SK-N-SH (cell line): Measurements from ENCODE around the gene WWOX. TPM values are rescaled to one million over a fixed set of nuclear protein-coding genes. Genes with fewer than 3 reads are reported as not detected.

Source experiments
- CTCF ChIA-PET: fragments of 300-600, 350-600 bp; formaldehyde crosslinking; extraction: SDS; loops from one replicate; lab custom pipeline; 2021; lab: Yijun Ruan, JAX
- POLR2A ChIA-PET: fragments of 350-600 bp; sonication (Branson Sonifier 250); formaldehyde crosslinking; extraction: SDS; loops from one replicate; lab custom pipeline; 2020; ENCODE audit warnings: antibody characterized with exemption, inconsistent platforms; lab: Yijun Ruan, JAX
- DNase-seq: peaks from one replicate; pipeline ENCODE4 v3.0.0; 2012
- H2AFZ ChIP-seq: fragments of 200-600 bp; sonication (generic); 2 replicates; pipeline ENCODE4 v1.8.1; 2016; ENCODE audit warnings: antibody characterized with exemption, mild to moderate bottlenecking, low read depth
- H3F3A ChIP-seq: fragments of 200-600 bp; sonication (generic); replicated peaks from 2 replicates; pipeline ENCODE3; 2016; ENCODE audit warnings: antibody characterized with exemption, mild to moderate bottlenecking; ENCODE audit not compliant: insufficient read depth
- H3K27ac ChIP-seq, 2 experiments: fragments of 200-500 bp in 1 of 2; fragments of 200-600 bp in 1 of 2; sonication (Bioruptor generic) in 1 of 2; sonication (generic), shearing (Covaris generic) in 1 of 2; 2 replicates each; pipeline versions ENCODE4 v1.5.1 to v1.6.1; 2014 to 2016; ENCODE audit warnings: low read depth in 2 of 2, inconsistent platforms in 1 of 2, low read length in 1 of 2, mild to moderate bottlenecking in 1 of 2, mixed read lengths in 1 of 2
- H3K27me3 ChIP-seq: fragments of 200-600 bp; sonication (generic), shearing (Covaris generic); 2 replicates; pipeline ENCODE4 v1.6.1; 2016; ENCODE audit warnings: mixed run types; ENCODE audit not compliant: insufficient read depth
- H3K36me3 ChIP-seq, 2 experiments: fragments of 200-500 bp in 1 of 2; fragments of 200-600 bp in 1 of 2; sonication (Bioruptor generic) in 1 of 2; sonication (generic) in 1 of 2; replicated peaks in 1 of 2; 2 replicates each; pipeline versions ENCODE3 to v1.5.1; 2014 to 2016; ENCODE audit warnings: low read length in 1 of 2, mild to moderate bottlenecking in 1 of 2; ENCODE audit not compliant: insufficient read depth in 2 of 2, control insufficient read depth in 1 of 2
- H3K4me1 ChIP-seq, 2 experiments: fragments of 200-500 bp in 1 of 2; fragments of 200-600 bp in 1 of 2; sonication (Bioruptor generic) in 1 of 2; sonication (generic), shearing (Covaris generic) in 1 of 2; 2 replicates each; pipeline versions ENCODE4 v1.5.1 to v1.6.1; 2014 to 2016; ENCODE audit warnings: low read depth in 1 of 2, low read length in 1 of 2, mixed run types in 1 of 2; ENCODE audit not compliant: insufficient read depth in 2 of 2, control insufficient read depth in 1 of 2
- H3K4me2 ChIP-seq: fragments of 200-600 bp; sonication (generic), shearing (Covaris generic); 2 replicates; pipeline ENCODE4 v1.6.1; 2017; ENCODE audit warnings: mixed run types
- H3K4me3 ChIP-seq, 2 experiments: fragments of 200-500 bp in 1 of 2; fragments of 200-600 bp in 1 of 2; sonication (Bioruptor generic) in 1 of 2; sonication (generic), shearing (Covaris generic) in 1 of 2; 2 replicates each; pipeline versions ENCODE4 v1.5.1 to v1.8.1; 2014 to 2016; ENCODE audit warnings: low read depth in 2 of 2, inconsistent platforms in 1 of 2, low read length in 1 of 2, mild to moderate bottlenecking in 1 of 2, mixed read lengths in 1 of 2, moderate library complexity in 1 of 2
- H3K79me2 ChIP-seq: fragments of 200-600 bp; sonication (generic); 2 replicates; pipeline ENCODE4 v1.8.1; 2017; ENCODE audit warnings: mild to moderate bottlenecking; ENCODE audit not compliant: insufficient read depth
- H3K9ac ChIP-seq: fragments of 200-600 bp; sonication (generic); 2 replicates; pipeline ENCODE4 v1.6.1; 2017; ENCODE audit warnings: mixed run types
- H3K9me2 ChIP-seq: fragments of 200-600 bp; sonication (generic); 2 replicates; pipeline ENCODE4 v1.6.1; 2017; ENCODE audit warnings: mixed run types
- H3K9me3 ChIP-seq: fragments of 200-600 bp; sonication (generic); 2 replicates; pipeline ENCODE4 v1.6.1; 2017; ENCODE audit warnings: mixed run types, mild to moderate bottlenecking, moderate library complexity
- H4K20me1 ChIP-seq: fragments of 200-600 bp; sonication (generic); 2 replicates; pipeline ENCODE4 v1.6.1; 2017; ENCODE audit warnings: mild to moderate bottlenecking, mixed run types; ENCODE audit not compliant: insufficient read depth
- EZH2phosphoT487 ChIP-seq: fragments of 200-600 bp; sonication (generic); IDR thresholded peaks from 2 replicates; pipeline ENCODE4 v1.6.1; 2017; ENCODE audit warnings: low read depth, mixed run types, mild to moderate bottlenecking, antibody characterized with exemption, moderate library complexity, borderline replicate concordance
- FOSL2 ChIP-seq: IDR thresholded peaks from 2 replicates; pipeline ENCODE4 v1.4.0; 2012; ENCODE audit warnings: low read depth, mild to moderate bottlenecking, moderate library complexity, borderline replicate concordance
- FOXJ3 ChIP-seq: sonication (generic); formaldehyde crosslinking; IDR thresholded peaks from 2 replicates; pipeline ENCODE4 v1.5.1; 2020; ENCODE audit warnings: mild to moderate bottlenecking, missing genetic modification reagents
- FOXM1 ChIP-seq: IDR thresholded peaks from 2 replicates; pipeline ENCODE4 v1.4.0; 2012; ENCODE audit warnings: low read depth, mild to moderate bottlenecking
- GABPA ChIP-seq: IDR thresholded peaks from 2 replicates; pipeline ENCODE4 v1.4.0; 2012; ENCODE audit warnings: low read depth, mild to moderate bottlenecking
- GATA2 ChIP-seq: sonication (generic); formaldehyde crosslinking; IDR thresholded peaks from 2 replicates; pipeline ENCODE4 v1.5.0; 2020; ENCODE audit warnings: mild to moderate bottlenecking, missing genetic modification reagents
- JUND ChIP-seq: IDR thresholded peaks from 2 replicates; pipeline ENCODE4 v1.4.0; 2012
- MAX ChIP-seq: IDR thresholded peaks from 2 replicates; pipeline ENCODE4 v1.4.0; 2012; ENCODE audit warnings: low read depth
- MXI1 ChIP-seq: IDR thresholded peaks from 2 replicates; pipeline ENCODE4 v1.6.1; 2012; ENCODE audit warnings: mild to moderate bottlenecking, low read depth, low read length, improper control_type of control experiment
- NFIC ChIP-seq: IDR thresholded peaks from 2 replicates; pipeline ENCODE4 v1.4.0; 2012; ENCODE audit warnings: borderline replicate concordance
- NRF1 ChIP-seq: IDR thresholded peaks from 2 replicates; pipeline ENCODE4 v1.6.1; 2012; ENCODE audit warnings: low read depth, mild to moderate bottlenecking, low read length
- PBX3 ChIP-seq: IDR thresholded peaks from 2 replicates; pipeline ENCODE4; 2012
- RCOR1 ChIP-seq: fragments of 150-350 bp; IDR thresholded peaks from 2 replicates; pipeline ENCODE4 v1.6.1; 2017; ENCODE audit warnings: antibody characterized with exemption, low read length
- RXRA ChIP-seq: IDR thresholded peaks from 2 replicates; pipeline ENCODE4 v1.4.0; 2012; ENCODE audit warnings: low read depth, mild to moderate bottlenecking, borderline replicate concordance
- SMC3 ChIP-seq: IDR thresholded peaks from 2 replicates; pipeline ENCODE4 v1.6.1; 2012; ENCODE audit warnings: low read depth, low read length, improper control_type of control experiment
- TCF12 ChIP-seq: IDR thresholded peaks from 2 replicates; pipeline ENCODE4 v1.4.0; 2012
- TEAD4 ChIP-seq: IDR thresholded peaks from 2 replicates; pipeline ENCODE4 v1.4.0; 2012; ENCODE audit warnings: mild to moderate bottlenecking, borderline replicate concordance; ENCODE audit not compliant: insufficient read depth
- USF2 ChIP-seq: fragments of 150-350 bp; IDR thresholded peaks from 2 replicates; pipeline ENCODE4 v1.6.1; 2017; ENCODE audit warnings: antibody characterized with exemption, low read length, low read depth, borderline replicate concordance
- YY1 ChIP-seq: IDR thresholded peaks from 2 replicates; pipeline ENCODE4 v1.4.0; 2012; ENCODE audit warnings: low read depth, mild to moderate bottlenecking
- WGBS: methylation state at CpG from one replicate; pipeline ENCODE4 v1.1.6; 2017; ENCODE audit warnings: low lambda C conversion rate; 5-methylcytosine and 5-hydroxymethylcytosine counted together
- polyA plus RNA-seq, 3 experiments: library from polyadenylated mRNA; depleted of rRNA; stranded (reverse); fragments of >200 nt; gene quantifications; 2 replicates each; pipeline ENCODE4 v1.2.3, GENCODE V29; 2012

WWOX gene
- polyA plus RNA-seq, 1 of the 3 experiments (the other 2 are of a cell fraction) = 10.8 TPM

GRCh38 chr16:78900044-78900811 is 800.8 kb downstream of the WWOX start:
- no peak for TF ChIP-seq TCF12
- TF ChIP-seq FOXM1 = no peak
- no peak for TF ChIP-seq MXI1
- no peak for TF ChIP-seq FOSL2
- TF ChIP-seq MAX = no peak
- TF ChIP-seq RCOR1 = no peak
- ChIA-PET CTCF (no interaction called here), POLR2A (interaction anchor here (0.6 kb wide), 1 partner anchor 13 kb away, joined by 3 read pairs; no protein-coding TSS in a partner anchor)
- no peak overlapping the region for H2AFZ ChIP-seq
- no peaks in the 10 kb centered on the region for H3K27me3 ChIP-seq
- H3K9ac ChIP-seq = no peak overlapping the region
- peaks cover 6% of the 10 kb centered on the region for H3K9me3 ChIP-seq
- H3K9me2 ChIP-seq = no peaks in the 10 kb centered on the region
- H3K36me3 ChIP-seq = no peaks in the 10 kb centered on the region
- no peak for DNase-seq
- H4K20me1 ChIP-seq = no peaks in the 10 kb centered on the region
- H3K79me2 ChIP-seq = no peaks in the 10 kb centered on the region
- H3K4me1 ChIP-seq = no peaks in the 10 kb centered on the region
- H3K4me3 ChIP-seq = no peak overlapping the region
- no peak overlapping the region for H3K4me2 ChIP-seq
- no peaks in the 10 kb centered on the region for H3F3A ChIP-seq
- 16% methylated on average over 6 of the region's 6 CpGs for WGBS
- H3K27ac ChIP-seq = no peak overlapping the region

- no peaks in the 10 kb centered on the region for H4K20me1 ChIP-seq
- no peak for DNase-seq
- no peak overlapping the region for H3K9ac ChIP-seq
- H3K4me2 ChIP-seq = no peak overlapping the region
- no peaks in the 10 kb centered on the region for H3F3A ChIP-seq
- no peaks in the 10 kb centered on the region for H3K4me1 ChIP-seq
- POLR2A ChIA-PET = no interaction called here
- no peak overlapping the region for H2AFZ ChIP-seq
- no peak for TF ChIP-seq SMC3
- no peak for TF ChIP-seq PBX3
- no peak for TF ChIP-seq GATA2 (CRISPR knock-in tag)
- TF ChIP-seq MAX = no peak
- TF ChIP-seq FOXJ3 (CRISPR knock-in tag) = no peak
- no peak for TF ChIP-seq JUND
- H3K36me3 ChIP-seq = no peaks in the 10 kb centered on the region
- no peak overlapping the region for H3K4me3 ChIP-seq
- WGBS = 47% methylated on average over 4 of the region's 4 CpGs
- CTCF ChIA-PET = no interaction called here
- no peaks in the 10 kb centered on the region for H3K79me2 ChIP-seq
- H3K9me2 ChIP-seq = no peaks in the 10 kb centered on the region
- H3K27ac ChIP-seq = no peak overlapping the region
- peaks cover 6% of the 10 kb centered on the region for H3K9me3 ChIP-seq
- no peaks in the 10 kb centered on the region for H3K27me3 ChIP-seq
Measured at GRCh38 chr16:78900966-78901365, 801.5 kb downstream of the WWOX start.

- Histone ChIP-seq H3F3A (no peaks in the 10 kb centered on the region), H3K79me2 (no peaks in the 10 kb centered on the region), H3K27me3 (no peaks in the 10 kb centered on the region), H3K27ac (no peak overlapping the region), H3K4me2 (no peak overlapping the region), H3K9me2 (no peaks in the 10 kb centered on the region), H2AFZ (no peak overlapping the region), H3K36me3 (no peaks in the 10 kb centered on the region), H3K9me3 (peaks cover 6% of the 10 kb centered on the region), H4K20me1 (no peaks in the 10 kb centered on the region), H3K9ac (no peak overlapping the region), H3K4me1 (no peaks in the 10 kb centered on the region), H3K4me3 (no peak overlapping the region)
- ChIA-PET POLR2A (no interaction called here), CTCF (no interaction called here)
- WGBS = 76% methylated on average over 13 of the region's 13 CpGs
- DNase-seq = no peak
- no peak for TF ChIP-seq MXI1
- no peak for TF ChIP-seq NRF1
- no peak for TF ChIP-seq TCF12
- no peak for TF ChIP-seq JUND
- no peak for TF ChIP-seq GATA2 (CRISPR knock-in tag)
- no peak for TF ChIP-seq YY1
- TF ChIP-seq TEAD4 = no peak
- TF ChIP-seq USF2 = no peak
- no peak for TF ChIP-seq RXRA
- TF ChIP-seq NFIC = no peak
- no peak for TF ChIP-seq EZH2phosphoT487
- TF ChIP-seq RCOR1 = no peak
- no peak for TF ChIP-seq GABPA
- no peak for TF ChIP-seq MAX
Measured at GRCh38 chr16:78902321-78902720, 802.9 kb downstream of the WWOX start.
